Loucy (cell line): ENCODE results near the gene DSG2.

Experiments
- EZH2phosphoT487 ChIP-seq: fragments of 200-600 bp; IDR thresholded peaks from 2 replicates; pipeline ENCODE4 v1.6.1; 2018; ENCODE audit warnings: antibody characterized with exemption, mild to moderate bottlenecking, moderate library complexity, borderline replicate concordance
- TF ChIP-seq, protein P1 (sequence below): fragments of 200-600 bp; sonication (generic); conservative IDR thresholded peaks from 2 replicates; pipeline ENCODE4 v1.5.1; 2014; ENCODE audit warnings: mild to moderate bottlenecking, antibody characterized with exemption, low read length

- TF ChIP-seq, protein P1, sequence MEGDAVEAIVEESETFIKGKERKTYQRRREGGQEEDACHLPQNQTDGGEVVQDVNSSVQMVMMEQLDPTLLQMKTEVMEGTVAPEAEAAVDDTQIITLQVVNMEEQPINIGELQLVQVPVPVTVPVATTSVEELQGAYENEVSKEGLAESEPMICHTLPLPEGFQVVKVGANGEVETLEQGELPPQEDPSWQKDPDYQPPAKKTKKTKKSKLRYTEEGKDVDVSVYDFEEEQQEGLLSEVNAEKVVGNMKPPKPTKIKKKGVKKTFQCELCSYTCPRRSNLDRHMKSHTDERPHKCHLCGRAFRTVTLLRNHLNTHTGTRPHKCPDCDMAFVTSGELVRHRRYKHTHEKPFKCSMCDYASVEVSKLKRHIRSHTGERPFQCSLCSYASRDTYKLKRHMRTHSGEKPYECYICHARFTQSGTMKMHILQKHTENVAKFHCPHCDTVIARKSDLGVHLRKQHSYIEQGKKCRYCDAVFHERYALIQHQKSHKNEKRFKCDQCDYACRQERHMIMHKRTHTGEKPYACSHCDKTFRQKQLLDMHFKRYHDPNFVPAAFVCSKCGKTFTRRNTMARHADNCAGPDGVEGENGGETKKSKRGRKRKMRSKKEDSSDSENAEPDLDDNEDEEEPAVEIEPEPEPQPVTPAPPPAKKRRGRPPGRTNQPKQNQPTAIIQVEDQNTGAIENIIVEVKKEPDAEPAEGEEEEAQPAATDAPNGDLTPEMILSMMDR: no peak
- TF ChIP-seq EZH2phosphoT487: no peak
Measured at GRCh38 chr18:31596081-31596872, 98.3 kb downstream of the DSG2 start.
